HTR-8/SVneo (cell line): ENCODE data around the gene TXLNB.

Source experiments
- DNase-seq: peaks from one replicate; pipeline ENCODE4 v3.0.0; 2011; ENCODE audit warnings: low spot score, mixed read lengths; ENCODE audit not compliant: insufficient read length
- FAIRE-seq: peaks from 2 replicates; lab custom pipeline; 2011; peaks lifted over from hg19 to GRCh38; lab: Jason Lieb, UNC

Gene TXLNB

DNA sequence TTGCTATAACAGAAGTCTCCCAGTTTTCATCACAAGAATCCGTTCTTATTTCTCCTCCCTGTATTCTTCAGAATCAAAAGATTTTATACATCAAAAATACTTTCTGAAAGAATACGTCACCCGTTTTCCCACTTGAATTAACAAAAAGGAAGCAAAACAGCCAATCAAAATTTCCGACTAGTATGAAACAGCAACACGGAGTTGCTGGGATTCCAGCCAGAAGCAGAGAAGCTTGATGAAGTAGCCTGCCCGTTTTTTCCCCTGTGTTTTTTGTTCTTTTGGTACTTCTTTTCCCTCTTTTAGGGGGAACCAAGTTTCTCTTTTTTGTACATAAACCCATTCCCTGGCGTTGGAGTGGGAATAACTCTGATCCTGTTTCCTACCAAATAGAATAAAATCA is 14.6 kb downstream of the TXLNB start:
- FAIRE-seq (no peak), DNase-seq (no peak)

GRCh38 chr6:139275279-139276055 is 16.3 kb downstream of the TXLNB start:
- DNase-seq (no peak), FAIRE-seq (no peak)

GRCh38 chr6:139271056-139271455 is 20.7 kb downstream of the TXLNB start:
- DNase-seq, result peak; percentile 6
- FAIRE-seq, result no peak

DNA sequence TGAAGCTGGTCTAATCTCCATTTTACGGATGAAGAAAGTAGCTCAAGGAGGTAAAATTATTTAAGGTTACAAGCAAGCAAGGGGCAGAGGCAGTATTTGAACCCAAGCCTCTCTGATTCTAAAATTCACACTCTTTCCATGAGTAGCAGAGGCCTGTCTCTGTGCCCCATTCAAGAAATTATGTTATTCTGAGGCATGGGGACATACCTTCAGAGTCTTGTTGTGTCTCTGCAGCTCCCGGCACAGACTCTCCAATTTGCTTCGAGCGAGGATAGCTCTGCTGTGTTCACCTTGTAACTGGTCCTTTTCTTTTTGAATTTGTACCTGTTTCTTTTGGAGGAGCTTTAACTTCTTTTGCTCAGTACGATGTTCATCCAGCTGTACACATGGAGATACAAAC is 21.5 kb downstream of the TXLNB start:
- DNase-seq, result no peak
- no peak for FAIRE-seq

DNA sequence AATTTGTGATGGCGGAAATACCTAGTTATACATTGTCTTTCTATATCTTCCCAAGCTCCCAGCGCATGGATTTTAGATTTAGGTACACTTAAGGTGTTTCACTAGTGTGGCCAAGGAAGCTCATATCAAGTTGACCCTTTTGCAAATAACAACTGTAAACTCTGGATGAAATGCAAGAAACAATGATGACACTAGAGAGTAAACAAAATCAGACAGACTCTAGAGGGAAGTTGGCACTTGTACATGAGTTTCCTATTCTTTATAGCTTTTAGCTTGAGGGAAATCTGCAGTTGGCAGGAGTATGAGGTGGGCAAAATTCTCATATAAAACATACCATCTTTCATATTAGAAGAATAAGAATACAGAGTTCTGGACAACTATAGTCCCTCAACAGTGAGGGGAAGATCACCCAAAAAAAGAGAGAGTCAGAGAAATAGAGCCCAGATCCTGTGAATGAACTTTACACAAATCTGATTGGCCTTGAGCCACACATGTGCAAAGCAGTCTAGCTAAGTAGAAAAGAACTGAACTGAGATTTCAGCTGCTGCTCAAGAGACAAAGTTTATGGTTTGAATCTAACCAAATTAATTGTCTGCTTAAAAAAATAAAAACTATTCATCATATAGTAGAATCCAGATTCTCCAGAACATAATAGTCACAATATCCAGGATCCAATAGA is 26.1 kb downstream of the TXLNB start:
- DNase-seq (no peak), FAIRE-seq (no peak)

- no peak for DNase-seq
- FAIRE-seq, result no peak
These were observed 29.1 kb downstream of the TXLNB start for GRCh38 chr6:139262519-139263300.

DNA sequence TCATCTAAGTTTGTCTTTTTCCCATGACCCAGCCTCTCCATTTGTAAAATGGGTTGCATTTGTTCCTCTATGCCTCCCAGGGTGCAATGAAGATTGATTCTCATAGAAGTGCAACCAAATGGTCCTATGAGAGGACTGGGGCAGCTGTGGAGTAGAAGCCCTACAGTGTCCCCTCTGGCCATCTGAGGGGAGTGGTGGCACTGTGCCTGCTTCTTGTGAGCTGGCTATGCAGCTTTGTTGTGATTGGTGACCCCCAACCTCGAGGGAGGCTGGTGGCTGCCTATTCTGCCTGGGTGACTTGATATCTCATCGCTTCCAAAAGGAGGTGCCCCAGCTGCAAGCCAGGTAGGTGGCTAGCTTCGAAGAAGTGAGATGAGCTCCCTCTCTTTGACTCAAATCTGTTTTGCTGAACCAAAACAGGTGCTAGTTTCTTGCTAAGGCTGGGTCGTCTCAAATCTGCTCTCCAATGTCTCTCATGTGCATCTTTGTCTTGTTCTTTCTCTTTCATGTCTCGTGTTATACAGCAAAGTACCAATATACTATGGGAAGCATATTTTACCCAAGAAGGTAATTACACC is 33.9 kb downstream of the TXLNB start:
- DNase-seq, result no peak
- FAIRE-seq, result no peak

GRCh38 chr6:139257291-139257690 is 34.5 kb downstream of the TXLNB start:
- no peak for FAIRE-seq
- no peak for DNase-seq

GRCh38 chr6:139256087-139256486 is 35.7 kb downstream of the TXLNB start:
- DNase-seq, result no peak
- FAIRE-seq, result no peak

DNA sequence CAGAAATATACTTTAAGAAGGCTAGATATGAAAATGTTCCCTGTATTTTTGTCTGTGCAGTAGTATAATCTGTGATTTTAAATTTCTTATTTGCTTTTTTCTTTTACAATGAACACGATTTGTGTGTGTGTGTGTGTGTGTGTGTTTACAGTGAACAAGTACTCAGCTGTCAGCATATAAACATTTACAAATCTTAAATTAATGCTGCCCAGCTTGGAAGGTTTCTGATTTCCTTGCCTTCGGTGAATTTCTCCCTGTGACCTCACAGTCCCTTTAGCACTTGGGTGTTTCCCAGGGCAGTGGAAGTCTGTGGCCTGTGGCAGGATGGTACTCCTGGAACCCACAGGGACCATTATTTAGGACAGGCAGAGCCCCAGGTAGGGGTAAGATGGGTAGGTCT is 37.6 kb downstream of the TXLNB start:
- DNase-seq (no peak), FAIRE-seq (no peak)

- DNase-seq (no peak), FAIRE-seq (no peak)
These were observed 38.1 kb downstream of the TXLNB start for GRCh38 chr6:139253656-139254055.

- no peak for FAIRE-seq
- DNase-seq, result no peak
These were observed 40.0 kb downstream of the TXLNB start for GRCh38 chr6:139251691-139252390.

DNA sequence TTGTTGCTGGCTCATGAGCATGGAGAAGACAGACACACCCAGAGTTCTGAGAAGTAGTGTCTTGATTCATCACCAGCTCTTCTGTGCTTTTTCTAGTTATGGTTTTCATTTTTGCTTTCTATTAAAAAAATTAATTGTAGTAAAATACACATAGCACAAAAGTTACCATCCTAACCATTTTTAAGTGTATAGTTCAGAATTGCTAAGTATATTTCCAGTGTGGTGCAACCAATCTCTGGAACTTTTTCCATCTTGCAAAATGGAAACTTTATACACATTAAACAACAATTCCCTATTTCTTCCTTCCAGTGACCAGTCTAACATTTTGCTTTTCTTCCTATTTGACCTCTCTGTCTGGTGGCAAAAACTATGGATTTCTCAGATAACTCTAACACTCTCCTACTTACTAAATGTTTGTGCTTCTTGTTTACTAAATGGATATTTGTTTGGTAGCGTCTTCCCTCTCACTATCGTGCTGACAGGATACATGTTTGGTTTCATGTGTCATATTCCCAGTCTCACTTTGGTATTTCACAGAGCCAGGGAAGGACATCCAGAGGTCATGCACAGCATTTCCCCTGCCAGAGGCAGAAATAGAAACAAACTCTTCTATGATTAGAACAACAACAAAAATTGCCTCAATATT is 40.6 kb downstream of the TXLNB start:
- no peak for DNase-seq
- no peak for FAIRE-seq

DNA sequence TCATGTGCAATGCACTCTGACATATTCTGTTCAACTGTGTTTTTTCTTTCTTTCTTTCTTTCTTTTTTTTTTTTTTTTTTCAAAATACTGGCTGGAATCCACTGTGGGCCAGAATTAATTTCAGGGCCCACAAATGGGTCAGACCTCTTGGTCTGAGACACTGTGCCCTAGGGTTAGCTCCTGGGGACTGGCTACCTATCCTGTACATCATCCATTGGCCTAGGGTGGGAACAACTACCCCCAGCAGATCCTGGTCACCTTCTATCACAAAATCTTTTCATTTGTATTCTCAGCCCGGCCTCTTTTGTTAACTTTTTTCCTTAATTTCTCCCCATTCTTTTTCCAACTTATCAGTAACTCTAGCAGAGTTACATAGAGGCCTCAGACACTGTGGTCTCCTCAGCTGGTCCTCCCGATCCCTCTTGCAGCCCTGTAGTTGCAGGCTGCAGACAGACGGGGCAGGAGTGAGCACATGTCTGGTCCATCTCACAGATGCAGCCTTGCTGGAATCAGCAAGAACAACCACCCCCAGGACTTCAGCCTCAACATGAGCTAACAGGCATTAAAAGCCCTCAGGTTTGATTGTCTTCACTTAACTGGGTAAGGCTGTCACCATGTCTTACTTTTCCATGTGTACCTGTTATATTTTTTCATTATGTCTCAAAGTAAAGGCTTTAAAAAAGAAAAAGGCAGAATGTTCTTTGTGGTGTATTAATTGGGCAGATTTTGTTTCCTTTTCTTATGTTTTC is 41.3 kb downstream of the TXLNB start:
- DNase-seq, result peak; percentile 47
- no peak for FAIRE-seq

DNA sequence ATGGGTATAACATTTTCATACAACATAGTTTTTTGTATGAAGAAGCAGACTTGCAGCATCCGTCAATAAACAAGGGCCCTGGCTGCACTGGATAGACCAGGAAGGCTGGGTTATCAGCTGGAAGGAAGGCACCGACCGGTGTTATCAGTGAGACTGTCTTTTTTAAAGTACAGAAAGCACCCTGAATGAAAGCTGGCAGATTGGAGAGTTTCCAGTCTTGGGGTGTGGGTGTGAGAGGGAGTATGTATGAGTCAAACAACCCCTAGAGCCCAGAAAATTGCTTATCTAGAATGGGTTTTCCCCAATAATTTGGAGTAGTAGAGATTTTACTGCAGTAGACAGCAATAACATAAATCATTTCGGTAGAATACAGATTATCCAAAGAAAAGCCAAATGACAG is 42.4 kb downstream of the TXLNB start:
- DNase-seq, result no peak
- FAIRE-seq, result no peak

- FAIRE-seq (no peak), DNase-seq (no peak)
These were observed 42.9 kb downstream of the TXLNB start for GRCh38 chr6:139248911-139249310.

- DNase-seq, result no peak
- FAIRE-seq, result no peak
These were observed 44.2 kb downstream of the TXLNB start for GRCh38 chr6:139247618-139248017.

DNA sequence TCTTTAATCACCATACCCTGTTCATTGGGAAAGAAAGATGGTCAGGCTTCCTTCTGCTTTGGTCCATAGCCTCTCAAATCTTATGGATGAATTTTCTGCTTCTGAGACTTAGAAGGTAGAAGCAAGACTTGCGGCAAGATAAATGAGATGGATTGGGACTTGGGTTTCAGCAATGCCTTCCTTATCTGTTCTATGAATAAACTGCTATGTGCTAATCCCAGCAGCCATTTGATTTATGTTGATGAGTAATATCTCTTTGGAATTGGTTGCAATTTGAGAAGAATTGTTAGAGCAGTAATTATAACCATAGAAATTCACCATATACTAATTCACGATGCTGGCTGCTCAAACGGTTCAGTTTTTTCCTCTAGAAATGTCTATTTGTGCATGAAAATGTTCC is 48.3 kb downstream of the TXLNB start:
- DNase-seq (no peak), FAIRE-seq (no peak)
